Loucy (cell line): ENCODE results near the gene DEFB129.

Experiments
- H2AFZ ChIP-seq: fragments of 200-600 bp; sonication (generic); 2 replicates; pipeline ENCODE4 v1.6.0; 2016; ENCODE audit warnings: antibody characterized with exemption, mild to moderate bottlenecking, low read length, moderate library complexity
- H3F3A ChIP-seq: fragments of 200-600 bp; 2 replicates; pipeline ENCODE4 v1.6.0; 2016; ENCODE audit warnings: antibody characterized with exemption, low read depth, mild to moderate bottlenecking
- H3K27me3 ChIP-seq: fragments of 200-600 bp; sonication (generic); 2 replicates; pipeline ENCODE4 v1.6.1; 2014; ENCODE audit warnings: low read length, mild to moderate bottlenecking; ENCODE audit not compliant: insufficient read depth, poor library complexity, severe bottlenecking
- H3K36me3 ChIP-seq: fragments of 200-600 bp; sonication (generic); 2 replicates; pipeline ENCODE4 v1.6.1; 2016; ENCODE audit warnings: low read length; ENCODE audit not compliant: insufficient read depth
- H3K4me1 ChIP-seq: fragments of 200-600 bp; sonication (generic); 2 replicates; pipeline ENCODE4 v1.5.1; 2014; ENCODE audit warnings: low read length, mild to moderate bottlenecking; ENCODE audit not compliant: insufficient read depth, poor library complexity, severe bottlenecking
- H3K4me2 ChIP-seq: fragments of 200-600 bp; sonication (generic); 2 replicates; pipeline ENCODE4 v1.6.0; 2014; ENCODE audit warnings: antibody characterized with exemption, low read length, low read depth, mild to moderate bottlenecking; ENCODE audit not compliant: poor library complexity, severe bottlenecking
- H3K4me3 ChIP-seq: fragments of 200-600 bp; sonication (generic); 2 replicates; pipeline ENCODE4 v1.5.1; 2014; ENCODE audit warnings: low read length, mild to moderate bottlenecking, mixed read lengths; ENCODE audit not compliant: poor library complexity, severe bottlenecking
- H3K79me2 ChIP-seq: fragments of 200-600 bp; sonication (generic); 2 replicates; pipeline ENCODE4 v1.6.1; 2014; ENCODE audit warnings: low read length; ENCODE audit not compliant: insufficient read depth
- H3K9ac ChIP-seq: fragments of 200-600 bp; sonication (generic); 2 replicates; pipeline ENCODE4 v1.6.0; 2014; ENCODE audit warnings: mild to moderate bottlenecking, low read depth, low read length, moderate library complexity; ENCODE audit not compliant: poor library complexity, severe bottlenecking
- H3K9me2 ChIP-seq: fragments of 200-600 bp; sonication (generic); replicated peaks from 2 replicates; pipeline ENCODE4 v1.6.1; 2016; ENCODE audit warnings: low read depth, low read length, mixed read lengths
- H3K9me3 ChIP-seq: fragments of 200-600 bp; sonication (generic); 2 replicates; pipeline ENCODE4 v1.6.1; 2014; ENCODE audit warnings: mild to moderate bottlenecking, antibody characterized with exemption, low read length, low read depth; ENCODE audit not compliant: insufficient read depth
- H4K20me1 ChIP-seq: fragments of 200-600 bp; sonication (generic); 2 replicates; pipeline ENCODE4 v1.6.0; 2014; ENCODE audit warnings: antibody characterized with exemption, low read length, mild to moderate bottlenecking; ENCODE audit not compliant: insufficient read depth, poor library complexity, severe bottlenecking
- CTCF ChIP-seq: fragments of 200-600 bp; sonication (generic); conservative IDR thresholded peaks from 2 replicates; pipeline ENCODE4 v1.5.1; 2014; ENCODE audit warnings: mild to moderate bottlenecking, antibody characterized with exemption, low read length
- EZH2phosphoT487 ChIP-seq: fragments of 200-600 bp; IDR thresholded peaks from 2 replicates; pipeline ENCODE4 v1.6.1; 2018; ENCODE audit warnings: antibody characterized with exemption, mild to moderate bottlenecking, moderate library complexity, borderline replicate concordance

Gene DEFB129

GRCh38 chr20:210809-211502, 16.1 kb upstream of the DEFB129 start:
- H3K9me3 ChIP-seq, result no peaks in the 10 kb centered on the region
- no peaks in the 10 kb centered on the region for H3K36me3 ChIP-seq
- no peak overlapping the region for H3K4me2 ChIP-seq
- no peaks in the 10 kb centered on the region for H3K4me1 ChIP-seq
- no peaks in the 10 kb centered on the region for H3K27me3 ChIP-seq
- H3K79me2 ChIP-seq, result no peaks in the 10 kb centered on the region
- no peaks in the 10 kb centered on the region for H3F3A ChIP-seq
- no peak overlapping the region for H3K4me3 ChIP-seq
- H2AFZ ChIP-seq, result no peak overlapping the region
- H3K9ac ChIP-seq, result no peak overlapping the region
- H4K20me1 ChIP-seq, result no peaks in the 10 kb centered on the region
- H3K9me2 ChIP-seq, result no peaks in the 10 kb centered on the region
- TF ChIP-seq EZH2phosphoT487, result no peak
- no peak for TF ChIP-seq CTCF

- no peak for TF ChIP-seq CTCF
- no peak for TF ChIP-seq EZH2phosphoT487
- Histone ChIP-seq H3K36me3 (no peaks in the 10 kb centered on the region), H3K9ac (no peak overlapping the region), H3K4me3 (no peak overlapping the region), H3K27me3 (no peaks in the 10 kb centered on the region), H3K79me2 (no peaks in the 10 kb centered on the region), H3K9me3 (no peaks in the 10 kb centered on the region), H2AFZ (no peak overlapping the region), H3F3A (no peaks in the 10 kb centered on the region), H3K4me1 (no peaks in the 10 kb centered on the region), H4K20me1 (no peaks in the 10 kb centered on the region), H3K4me2 (no peak overlapping the region), H3K9me2 (no peaks in the 10 kb centered on the region)
Measured at GRCh38 chr20:214383-214782, 12.7 kb upstream of the DEFB129 start.

GRCh38 chr20:215796-216195, 11.3 kb upstream of the DEFB129 start:
- Histone ChIP-seq H3K27me3 (no peaks in the 10 kb centered on the region), H3K9me3 (no peaks in the 10 kb centered on the region), H3K4me3 (no peak overlapping the region), H3K9me2 (no peaks in the 10 kb centered on the region), H2AFZ (no peak overlapping the region), H3K4me2 (no peak overlapping the region), H4K20me1 (no peaks in the 10 kb centered on the region), H3K36me3 (no peaks in the 10 kb centered on the region), H3F3A (no peaks in the 10 kb centered on the region), H3K4me1 (no peaks in the 10 kb centered on the region), H3K79me2 (no peaks in the 10 kb centered on the region), H3K9ac (no peak overlapping the region)
- TF ChIP-seq EZH2phosphoT487 (no peak), CTCF (no peak)
